GM10266 (cell line): ENCODE results near the gene TMC1.

Experiments used
- DNase-seq: peaks from one replicate; pipeline ENCODE4 v3.0.0; 2012; ENCODE audit errors: extremely low spot score
- CTCF ChIP-seq: IDR thresholded peaks from 2 replicates; pipeline ENCODE4 v1.5.1; 2012; ENCODE audit warnings: mild to moderate bottlenecking, low read depth; ENCODE audit not compliant: control insufficient read depth, insufficient read depth; ENCODE audit errors: missing control alignments

TMC1 gene

DNA sequence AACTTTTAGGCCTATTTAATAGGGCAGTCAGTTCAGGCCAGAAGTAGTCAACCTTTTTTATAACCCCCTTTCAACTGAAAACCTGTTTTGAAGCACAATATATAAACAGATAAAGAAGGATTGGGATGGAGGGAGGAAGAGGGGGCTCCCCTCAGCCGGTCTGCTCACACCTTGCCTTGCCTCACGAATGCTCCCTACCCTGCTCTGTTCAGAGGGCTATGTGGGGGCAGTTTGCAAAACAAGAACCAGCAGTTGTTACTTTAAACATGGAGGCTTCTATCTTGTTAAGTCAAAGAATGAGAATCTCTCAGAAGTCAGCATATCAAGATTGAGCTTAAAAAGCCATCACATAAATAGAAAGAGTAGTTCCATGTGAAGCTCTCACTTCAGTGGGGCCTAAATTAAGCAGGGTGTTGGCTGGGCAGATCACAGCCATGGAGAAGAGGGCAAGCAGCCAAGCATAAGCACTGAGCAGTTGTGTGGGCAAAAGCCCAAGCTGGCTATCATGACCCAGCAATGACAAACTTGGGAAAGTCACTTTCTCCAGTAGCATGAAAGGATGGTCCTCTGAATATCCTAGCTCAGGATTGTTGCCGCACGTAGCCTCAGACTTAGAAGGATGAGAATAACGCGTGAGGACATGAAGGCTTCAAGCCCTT lies 360.8 kb downstream of the TMC1 start:
- DNase-seq: no peak
- no peak for TF ChIP-seq CTCF

DNA sequence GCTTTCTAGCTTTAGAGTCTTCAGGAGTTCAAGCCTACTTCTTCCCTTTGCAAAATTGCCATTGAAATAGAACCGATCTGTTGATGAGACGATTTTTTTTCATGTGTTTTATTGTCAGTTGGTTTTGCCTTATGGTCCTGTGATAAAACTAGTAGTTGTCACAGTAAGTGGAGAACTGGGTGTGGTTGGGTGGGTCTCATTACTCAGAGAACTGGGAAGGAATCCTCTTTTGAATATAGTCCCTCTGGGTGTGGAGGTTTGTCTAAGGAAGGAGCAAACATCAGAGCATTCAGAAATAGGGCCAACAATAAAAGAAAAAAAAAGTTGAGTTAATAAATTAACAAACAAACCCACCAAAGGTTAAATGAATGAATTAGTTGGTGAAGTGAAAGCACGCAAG lies 362.5 kb downstream of the TMC1 start:
- no peak for TF ChIP-seq CTCF
- no peak for DNase-seq

- TF ChIP-seq CTCF: no peak
- no peak for DNase-seq
These were observed 363.1 kb downstream of the TMC1 start for GRCh38 chr9:72884508-72884907.
